BE2C (cell line): ENCODE results near the gene ZNF646. TPM values are rescaled to one million over a fixed set of nuclear protein-coding genes. Genes with fewer than 3 reads are reported as not detected.

ENCODE experiments used
- DNase-seq: peaks from one replicate; pipeline ENCODE4 v3.0.0-alpha.2; 2020
- H3K27me3 ChIP-seq: fragments of 250-450 bp; sonication (Bioruptor Pico); 2 replicates; pipeline ENCODE4 v1.5.1; 2020; ENCODE audit warnings: mild to moderate bottlenecking
- H3K36me3 ChIP-seq: fragments of 250-450 bp; sonication (Bioruptor Pico); 2 replicates; pipeline ENCODE4 v1.5.1; 2020; ENCODE audit warnings: mild to moderate bottlenecking
- H3K4me1 ChIP-seq: fragments of 250-450 bp; sonication (Bioruptor Pico); 2 replicates; pipeline ENCODE4 v1.5.1; 2020
- H3K4me3 ChIP-seq: 2 replicates; pipeline ENCODE4 v1.5.1; 2011; ENCODE audit warnings: low read depth, low read length
- H3K9me3 ChIP-seq: fragments of 250-450 bp; sonication (Bioruptor Pico); 2 replicates; pipeline ENCODE4 v1.5.1; 2020
- CTCF ChIP-seq: IDR thresholded peaks from 2 replicates; pipeline ENCODE4 v1.5.1; 2012; ENCODE audit warnings: mild to moderate bottlenecking, low read depth, low read length
- polyA plus RNA-seq: library from polyadenylated mRNA; unstranded; fragments of >200 nt; gene quantifications from one replicate; pipeline ENCODE4 v1.2.1, GENCODE V29; 2012; ENCODE audit warnings: low read depth, missing spikeins; ENCODE audit not compliant: insufficient read length, insufficient read depth

Gene ZNF646, protein sequence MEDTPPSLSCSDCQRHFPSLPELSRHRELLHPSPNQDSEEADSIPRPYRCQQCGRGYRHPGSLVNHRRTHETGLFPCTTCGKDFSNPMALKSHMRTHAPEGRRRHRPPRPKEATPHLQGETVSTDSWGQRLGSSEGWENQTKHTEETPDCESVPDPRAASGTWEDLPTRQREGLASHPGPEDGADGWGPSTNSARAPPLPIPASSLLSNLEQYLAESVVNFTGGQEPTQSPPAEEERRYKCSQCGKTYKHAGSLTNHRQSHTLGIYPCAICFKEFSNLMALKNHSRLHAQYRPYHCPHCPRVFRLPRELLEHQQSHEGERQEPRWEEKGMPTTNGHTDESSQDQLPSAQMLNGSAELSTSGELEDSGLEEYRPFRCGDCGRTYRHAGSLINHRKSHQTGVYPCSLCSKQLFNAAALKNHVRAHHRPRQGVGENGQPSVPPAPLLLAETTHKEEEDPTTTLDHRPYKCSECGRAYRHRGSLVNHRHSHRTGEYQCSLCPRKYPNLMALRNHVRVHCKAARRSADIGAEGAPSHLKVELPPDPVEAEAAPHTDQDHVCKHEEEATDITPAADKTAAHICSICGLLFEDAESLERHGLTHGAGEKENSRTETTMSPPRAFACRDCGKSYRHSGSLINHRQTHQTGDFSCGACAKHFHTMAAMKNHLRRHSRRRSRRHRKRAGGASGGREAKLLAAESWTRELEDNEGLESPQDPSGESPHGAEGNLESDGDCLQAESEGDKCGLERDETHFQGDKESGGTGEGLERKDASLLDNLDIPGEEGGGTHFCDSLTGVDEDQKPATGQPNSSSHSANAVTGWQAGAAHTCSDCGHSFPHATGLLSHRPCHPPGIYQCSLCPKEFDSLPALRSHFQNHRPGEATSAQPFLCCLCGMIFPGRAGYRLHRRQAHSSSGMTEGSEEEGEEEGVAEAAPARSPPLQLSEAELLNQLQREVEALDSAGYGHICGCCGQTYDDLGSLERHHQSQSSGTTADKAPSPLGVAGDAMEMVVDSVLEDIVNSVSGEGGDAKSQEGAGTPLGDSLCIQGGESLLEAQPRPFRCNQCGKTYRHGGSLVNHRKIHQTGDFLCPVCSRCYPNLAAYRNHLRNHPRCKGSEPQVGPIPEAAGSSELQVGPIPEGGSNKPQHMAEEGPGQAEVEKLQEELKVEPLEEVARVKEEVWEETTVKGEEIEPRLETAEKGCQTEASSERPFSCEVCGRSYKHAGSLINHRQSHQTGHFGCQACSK (N-terminal part only)
- 27.3 TPM for polyA plus RNA-seq

GRCh38 chr16:31073970-31074813 lies at the start of gene ZNF646, which contains the start of gene ZNF668:
Gene ZNF646 (plus strand): TSS chr16:31074422. CDS start chr16:31076325, 1,903 bp downstream.
Gene ZNF668 (minus strand): TSS chr16:31074240. CDS start chr16:31064459, 9,781 bp downstream.
- peak; percentile 98 for DNase-seq
- no peak for TF ChIP-seq CTCF
- Histone ChIP-seq H3K36me3 (peaks cover 31% of the 10 kb centered on the region), H3K27me3 (no peaks in the 10 kb centered on the region), H3K4me3 (peak within 1 kb of the TSS; percentile 100), H3K9me3 (no peaks in the 10 kb centered on the region), H3K4me1 (no peaks in the 10 kb centered on the region)

GRCh38 chr16:31025339-31025738 lies 48.9 kb upstream of the ZNF646 start:
- H3K4me1 ChIP-seq = no peaks in the 10 kb centered on the region
- no peak for DNase-seq
- no peaks in the 10 kb centered on the region for H3K9me3 ChIP-seq
- no peaks in the 10 kb centered on the region for H3K27me3 ChIP-seq
- H3K36me3 ChIP-seq = no peaks in the 10 kb centered on the region
- TF ChIP-seq CTCF = no peak
- no peak overlapping the region for H3K4me3 ChIP-seq

- H3K9me3 ChIP-seq = no peaks in the 10 kb centered on the region
- no peak for DNase-seq
- no peak overlapping the region for H3K4me3 ChIP-seq
- H3K36me3 ChIP-seq = no peaks in the 10 kb centered on the region
- no peaks in the 10 kb centered on the region for H3K27me3 ChIP-seq
- H3K4me1 ChIP-seq = no peaks in the 10 kb centered on the region
- TF ChIP-seq CTCF = no peak
Measured at GRCh38 chr16:31029272-31029671, 45.0 kb upstream of the ZNF646 start.

- H3K9me3 ChIP-seq = no peaks in the 10 kb centered on the region
- TF ChIP-seq CTCF = no peak
- no peaks in the 10 kb centered on the region for H3K27me3 ChIP-seq
Measured at GRCh38 chr16:31031276-31031675, 42.9 kb upstream of the ZNF646 start.

More at GRCh38 chr16:31031276-31031675, 42.9 kb upstream of the ZNF646 start:
- Histone ChIP-seq H3K4me3 (no peak overlapping the region), H3K4me1 (no peaks in the 10 kb centered on the region), H3K36me3 (no peaks in the 10 kb centered on the region)
- no peak for DNase-seq
